Measurements from ENCODE around the gene MLC1. TPM values are rescaled to one million over a fixed set of nuclear protein-coding genes. Genes with fewer than 3 reads are reported as not detected.

Gene MLC1
- total RNA-seq, 1 donor from 2014 or later = not detected

- ATAC-seq (ENCODE audit: low read depth) (no peak), DNase-seq (no peak)
- Mint-ChIP-seq H3K4me3 (no peak overlapping the region), H3K9me3 (peaks cover 7% of the 10 kb centered on the region), H3K27ac (no peak overlapping the region), H3K36me3 (ENCODE audit: low read depth) (no peaks in the 10 kb centered on the region), H3K4me1 (peaks cover 1% of the 10 kb centered on the region), H3K27me3 (peaks cover 14% of the 10 kb centered on the region)
- intact Hi-C loops (cut with micrococcal nuclease) = loop anchor here (10.0 kb wide), 1 partner anchor 215 kb away; the partner anchor contains the start of gene BRD1
- CTCF ChIA-PET = no interaction called here
- POLR2A ChIA-PET = no interaction called here
- no peak for TF ChIP-seq CTCF (IDR thresholded peaks at IDR 0.05)
These were observed 45.4 kb downstream of the MLC1 start for GRCh38 chr22:50039669-50040443.

GRCh38 chr22:50035976-50036724 lies 49.1 kb downstream of the MLC1 start:
- DNase-seq (no peak), ATAC-seq (ENCODE audit: low read depth) (no peak)
- H3K9me3 Mint-ChIP-seq = peaks cover 7% of the 10 kb centered on the region
- ChIA-PET CTCF (interaction anchor here (1.3 kb wide), 1 partner anchor 269 kb away, joined by 3 read pairs; no protein-coding TSS in a partner anchor), POLR2A (interaction anchor here (0.5 kb wide), 1 partner anchor 39 kb away, joined by 4 read pairs; no protein-coding TSS in a partner anchor)
- H3K27ac Mint-ChIP-seq = no peak overlapping the region
- no peaks in the 10 kb centered on the region for H3K36me3 Mint-ChIP-seq (ENCODE audit: low read depth)
- intact Hi-C loops (cut with micrococcal nuclease) = loop anchor here (10.0 kb wide), 1 partner anchor 211 kb away; the partner anchor contains the start of gene BRD1
- peaks cover 5% of the 10 kb centered on the region for H3K4me1 Mint-ChIP-seq
- TF ChIP-seq CTCF (IDR thresholded peaks at IDR 0.05) = no peak
- no peak overlapping the region for H3K4me3 Mint-ChIP-seq
- H3K27me3 Mint-ChIP-seq = peaks cover 7% of the 10 kb centered on the region

GRCh38 chr22:50035131-50035881 lies 49.9 kb downstream of the MLC1 start:
- H3K27ac Mint-ChIP-seq = no peak overlapping the region
- H3K4me3 Mint-ChIP-seq = no peak overlapping the region
- H3K9me3 Mint-ChIP-seq = peaks cover 7% of the 10 kb centered on the region
- ChIA-PET CTCF (interaction anchor here (1.1 kb wide), 1 partner anchor 105 kb away, joined by 3 read pairs; no protein-coding TSS in a partner anchor), POLR2A (interaction anchor here (1.0 kb wide), 1 partner anchor 42 kb away, joined by 3 read pairs; no protein-coding TSS in a partner anchor)
- ATAC-seq (ENCODE audit: low read depth) (no peak), DNase-seq (no peak)
- H3K36me3 Mint-ChIP-seq (ENCODE audit: low read depth) = no peaks in the 10 kb centered on the region
- peaks cover 5% of the 10 kb centered on the region for H3K4me1 Mint-ChIP-seq
- H3K27me3 Mint-ChIP-seq = peaks cover 7% of the 10 kb centered on the region
- TF ChIP-seq CTCF (IDR thresholded peaks at IDR 0.05) = no peak
- intact Hi-C loops (cut with micrococcal nuclease) = loop anchor here (10.0 kb wide), 1 partner anchor 211 kb away; the partner anchor contains the start of gene BRD1

GRCh38 chr22:50034126-50035081 lies 50.8 kb downstream of the MLC1 start:
- peaks cover 7% of the 10 kb centered on the region for H3K27me3 Mint-ChIP-seq
- intact Hi-C loops (cut with micrococcal nuclease) = loop anchor here (5.0 to 10.0 kb wide), 3 partner anchors 57 to 210 kb away; partner anchors contain the start of gene BRD1
- ChIA-PET POLR2A (interaction anchor here (1.0 kb wide), 1 partner anchor 41 kb away, joined by 3 read pairs; no protein-coding TSS in a partner anchor), CTCF (interaction anchor here (1.1 kb wide), 1 partner anchor 104 kb away, joined by 3 read pairs; no protein-coding TSS in a partner anchor)
- no peak for DNase-seq
- peaks cover 7% of the 10 kb centered on the region for H3K4me1 Mint-ChIP-seq
- no peak overlapping the region for H3K27ac Mint-ChIP-seq
- TF ChIP-seq CTCF (IDR thresholded peaks at IDR 0.05) = no peak
- ATAC-seq (ENCODE audit: low read depth) = no peak
- H3K36me3 Mint-ChIP-seq (ENCODE audit: low read depth) = no peaks in the 10 kb centered on the region
- no peak overlapping the region for H3K4me3 Mint-ChIP-seq
- H3K9me3 Mint-ChIP-seq = peaks cover 6% of the 10 kb centered on the region

Measured in activated B cell treated with CpG ODN at 0.5 μM for 24 hours (primary cell).